ENCODE measurements around the gene MFSD6.
"Not testable (repeated sequence)": the region's sequence is repeated elsewhere in the genome, so short reads cannot be mapped to it uniquely, and the experiment has no call there.

Gene MFSD6

DNA sequence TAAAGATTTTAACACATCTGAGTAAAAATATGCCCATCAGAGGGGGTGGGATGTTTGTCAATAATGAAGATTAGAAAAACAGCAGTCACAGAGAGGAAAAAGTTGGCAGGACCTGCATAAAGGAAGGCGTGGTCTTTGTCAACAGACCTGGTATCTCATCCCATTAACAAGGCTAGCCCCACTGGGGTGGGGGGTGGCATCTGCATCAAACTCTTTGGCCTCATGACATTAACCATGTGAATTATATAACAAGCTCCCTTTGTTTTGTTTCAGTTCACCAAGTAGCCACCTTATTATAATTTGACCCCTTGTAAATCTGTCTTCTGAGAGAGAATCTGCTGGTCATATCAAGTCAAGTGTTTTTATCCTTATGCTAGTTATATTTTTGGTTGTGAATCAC lies 97.5 kb downstream of the MFSD6 start:
- DNase-seq, result no peak

DNA sequence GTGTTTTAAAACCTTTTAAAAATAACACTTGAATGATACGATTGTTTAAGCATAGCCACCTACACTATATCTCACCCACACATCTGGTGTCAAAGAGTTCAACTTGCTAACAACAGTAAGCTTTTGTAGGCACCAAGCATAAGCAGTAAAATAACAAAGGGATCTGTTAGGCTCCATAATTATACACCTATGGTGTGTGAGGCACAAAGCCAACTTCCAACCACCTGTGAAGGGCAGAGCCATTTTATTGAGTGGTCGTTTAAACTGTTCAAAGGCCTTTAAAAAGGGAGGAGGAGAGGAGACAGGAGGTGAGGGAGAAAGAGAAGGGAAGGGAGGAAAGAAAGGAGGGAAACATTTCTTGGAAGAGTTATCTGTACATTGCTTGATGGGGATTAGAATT lies 98.5 kb downstream of the MFSD6 start:
- no peak for DNase-seq

DNA sequence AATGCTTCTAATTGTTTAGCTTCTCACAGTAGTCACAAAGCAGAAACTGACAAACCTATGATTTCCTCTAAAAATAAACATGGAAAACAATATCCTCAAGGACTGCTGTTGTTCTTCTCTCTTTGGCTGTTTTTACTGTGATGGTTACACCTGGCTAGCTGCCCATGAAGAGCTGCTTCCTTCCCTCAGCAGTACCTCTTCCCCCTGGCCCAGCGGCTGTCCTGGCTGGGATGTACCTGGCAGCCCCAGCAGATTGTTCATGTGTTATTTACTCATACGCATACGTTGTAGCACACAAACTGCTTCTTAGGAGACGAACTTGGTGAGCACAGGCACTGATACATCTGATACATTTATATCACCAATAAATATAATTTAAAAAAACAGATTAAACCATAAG lies 99.0 kb downstream of the MFSD6 start:
- no peak for DNase-seq

- not testable (repeated sequence) for DNase-seq
These were observed 101.7 kb downstream of the MFSD6 start for GRCh38 chr2:190509895-190510294.

DNA sequence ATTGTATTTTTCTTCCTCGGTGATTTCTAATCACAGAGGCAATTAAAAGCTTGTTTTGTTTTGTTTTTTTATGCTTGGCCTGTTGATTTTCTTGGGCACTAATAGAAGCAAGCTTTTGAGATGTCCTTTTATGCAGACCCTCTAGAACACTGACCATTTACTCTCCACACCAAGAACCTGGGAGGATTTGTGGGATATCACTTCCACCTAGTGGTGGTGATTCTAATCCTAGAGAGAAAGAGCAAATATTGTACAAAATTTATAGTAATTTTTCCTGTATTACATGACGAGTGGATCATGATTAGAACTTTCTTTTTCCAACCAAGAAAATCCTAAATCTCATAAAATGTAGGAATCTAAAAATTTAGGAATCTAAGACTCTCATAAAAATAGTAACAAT lies 102.9 kb downstream of the MFSD6 start:
- DNase-seq, result no peak

GRCh38 chr2:190512539-190513095 lies 104.5 kb downstream of the MFSD6 start:
- DNase-seq, result no peak

- DNase-seq, result no peak
These were observed 105.7 kb downstream of the MFSD6 start for GRCh38 chr2:190513877-190514276.

DNA sequence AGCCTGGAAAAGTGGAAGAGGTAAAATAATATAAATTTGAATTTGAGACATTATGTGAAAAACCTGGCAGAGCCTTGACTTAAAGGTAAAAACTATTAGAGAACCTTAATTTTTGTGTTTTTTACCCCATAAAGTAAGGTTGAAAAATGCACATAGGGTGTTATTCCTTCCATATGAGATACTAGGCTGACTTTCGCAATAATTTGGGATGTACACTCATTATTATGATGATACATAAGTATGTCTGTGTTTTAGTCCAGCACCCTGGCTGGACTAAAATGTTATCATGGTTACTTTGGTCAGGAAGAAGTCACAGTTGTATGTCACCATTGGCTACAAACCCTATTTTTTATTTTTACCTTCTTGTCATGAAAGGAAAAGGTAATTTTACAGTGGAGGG lies 106.5 kb downstream of the MFSD6 start:
- DNase-seq, result no peak

GRCh38 chr2:190515687-190516086 lies 107.5 kb downstream of the MFSD6 start:
- DNase-seq, result no peak

DNA sequence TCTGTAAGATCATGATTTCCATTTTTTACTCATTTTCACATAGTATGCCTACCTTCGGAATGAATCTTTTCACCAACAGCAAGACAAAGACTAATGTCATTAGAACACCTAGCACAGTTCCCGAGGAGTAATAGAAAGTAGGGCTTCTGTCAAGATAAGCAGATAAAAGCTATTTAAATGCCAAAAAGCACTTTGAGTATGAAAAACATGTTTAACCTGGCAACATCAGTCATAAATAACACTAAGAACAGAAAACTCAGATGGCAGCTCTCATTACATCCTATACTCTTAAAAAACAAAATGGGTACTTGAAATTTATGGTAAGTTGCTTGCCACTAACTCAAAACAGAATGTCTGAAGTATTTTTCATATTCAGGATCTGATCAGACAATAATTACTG lies 109.3 kb downstream of the MFSD6 start:
- no peak for DNase-seq

GRCh38 chr2:190519975-190520767 lies 112.0 kb downstream of the MFSD6 start:
- DNase-seq, result no peak

DNA sequence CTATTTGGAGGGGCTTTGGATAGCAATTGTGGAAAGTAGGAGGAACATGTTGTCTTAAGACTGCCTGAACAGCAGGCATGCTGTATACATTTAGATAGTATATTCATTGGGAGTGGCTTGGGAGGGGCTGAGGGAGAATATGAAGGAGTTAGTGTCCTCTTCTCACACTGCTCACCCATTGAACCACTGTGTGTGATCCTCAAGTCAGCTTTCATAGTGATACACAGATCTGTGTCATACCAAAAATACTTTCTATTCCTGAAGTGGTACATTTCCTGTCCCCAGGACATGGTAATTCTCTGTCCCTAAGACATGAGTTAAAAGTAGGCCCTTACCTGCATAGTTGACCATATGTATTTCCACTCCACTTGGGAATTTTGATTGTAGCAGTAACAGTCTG lies 116.8 kb downstream of the MFSD6 start:
- no peak for DNase-seq

- DNase-seq, result no peak
These were observed 118.1 kb downstream of the MFSD6 start for GRCh38 chr2:190526105-190526750.

GRCh38 chr2:190527214-190527613 lies 119.1 kb downstream of the MFSD6 start:
- DNase-seq, result no peak

- DNase-seq, result no peak
These were observed 119.8 kb downstream of the MFSD6 start for GRCh38 chr2:190527918-190528317.

DNA sequence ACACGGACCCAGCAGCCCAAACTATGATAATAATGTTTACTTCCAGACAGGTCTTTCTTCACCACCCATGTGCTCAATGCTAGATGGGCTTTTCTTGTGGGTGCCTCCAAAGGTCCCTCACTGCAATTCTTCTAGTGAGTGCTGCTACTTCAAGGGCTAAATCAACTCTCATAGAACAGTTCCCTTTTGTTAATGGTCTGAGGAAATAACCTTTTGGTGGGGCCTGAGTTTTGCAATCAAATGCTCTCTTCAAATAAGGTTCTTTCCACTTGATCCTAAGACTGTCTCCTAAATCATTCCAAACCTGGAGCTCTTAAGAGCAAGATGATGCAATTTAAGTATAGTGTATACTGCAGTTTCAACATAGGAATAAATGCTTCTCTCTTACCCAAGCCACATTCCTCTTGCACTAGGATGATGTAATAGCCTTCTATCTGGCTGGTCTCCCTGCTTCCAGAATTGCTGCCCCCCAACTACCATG lies 120.4 kb downstream of the MFSD6 start:
- no peak for DNase-seq

- DNase-seq, result no peak
These were observed 121.5 kb downstream of the MFSD6 start for GRCh38 chr2:190529486-190530247.

DNA sequence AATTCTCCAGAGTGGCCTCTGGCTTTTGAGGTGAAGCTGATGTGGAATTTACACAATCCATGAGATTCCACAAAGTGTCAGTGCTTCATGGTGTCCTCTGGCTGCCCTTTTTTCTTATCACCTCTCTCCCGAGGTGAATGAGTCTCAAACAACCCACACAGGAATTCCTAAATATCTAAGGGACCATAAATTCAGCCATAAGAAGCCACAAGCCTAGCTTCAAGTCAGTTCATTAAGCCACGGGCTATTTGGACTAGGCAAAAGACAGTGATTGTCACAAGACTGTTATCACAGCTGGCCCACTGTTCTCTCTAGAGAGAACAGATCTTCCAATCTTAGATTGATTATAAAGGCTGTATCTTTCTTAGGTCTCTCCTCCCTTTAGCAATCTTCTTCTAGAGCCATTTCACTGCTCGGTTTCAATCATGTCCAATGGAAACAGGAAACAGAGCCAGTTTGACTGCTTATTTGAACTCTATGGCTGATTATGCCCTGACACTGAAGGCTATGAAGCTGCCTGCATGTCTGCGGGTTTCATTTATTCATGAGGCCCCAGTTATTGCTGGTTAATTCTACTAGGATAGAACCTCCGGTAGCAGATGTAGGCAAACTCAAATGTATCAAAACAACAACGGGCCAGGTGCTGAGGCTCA lies 122.2 kb downstream of the MFSD6 start:
- no peak for DNase-seq

DNA sequence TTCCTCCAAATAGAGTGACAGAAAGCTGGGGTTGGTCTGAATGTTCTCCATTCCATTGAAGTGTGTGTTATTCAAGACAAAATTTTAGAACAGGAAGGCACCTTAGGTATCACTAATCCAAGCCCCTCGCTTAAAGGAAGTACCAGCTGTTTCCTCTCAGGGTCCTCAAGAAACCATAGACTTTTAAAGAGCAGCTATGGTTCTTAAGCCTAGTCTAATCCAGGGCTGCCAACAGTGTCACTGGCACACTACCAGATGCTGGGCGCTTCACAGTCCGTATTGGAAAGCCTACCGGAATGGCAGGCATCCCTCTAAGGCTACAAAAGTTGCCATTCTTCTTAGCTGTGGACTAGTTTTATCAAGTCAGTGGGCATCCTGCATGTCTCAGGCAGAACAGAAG lies 124.4 kb downstream of the MFSD6 start:
- DNase-seq, result no peak

DNA sequence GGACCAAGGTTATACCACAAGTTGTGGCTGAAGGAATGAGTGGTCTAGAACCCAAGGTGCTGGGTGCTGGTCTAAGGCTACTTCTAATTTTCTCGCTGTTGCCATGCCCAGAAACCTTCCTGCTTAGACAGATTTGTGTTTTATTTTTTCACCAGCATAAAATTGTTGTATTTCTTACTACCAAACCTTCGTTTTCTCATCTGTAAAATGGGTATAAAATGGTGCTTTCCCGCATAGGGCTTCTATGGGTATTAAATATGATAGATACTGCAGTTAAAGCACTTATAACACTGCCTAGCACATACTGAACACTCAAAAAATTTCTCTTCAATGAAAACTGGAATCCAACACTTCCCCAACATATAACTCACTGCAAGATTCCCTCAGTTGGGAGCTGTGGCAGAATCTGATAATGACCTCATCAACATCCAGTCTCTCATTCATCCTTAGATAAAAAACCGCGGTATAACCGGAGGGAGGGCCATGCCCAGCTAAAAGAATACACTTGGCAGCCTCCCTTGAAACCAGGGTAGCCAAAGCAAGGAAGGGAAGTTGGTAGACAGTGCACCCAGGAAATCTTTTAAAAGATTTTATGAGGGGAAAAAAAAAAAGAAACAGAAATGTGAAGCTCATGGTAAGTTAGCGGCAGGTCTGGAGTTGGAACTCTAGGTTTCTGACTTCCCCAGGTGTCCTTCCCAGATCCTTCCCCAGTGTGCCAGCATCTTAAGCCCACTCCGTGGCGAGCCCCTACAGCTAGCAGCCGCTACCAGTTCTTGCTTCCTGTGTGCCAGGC lies 125.2 kb downstream of the MFSD6 start:
- no peak for DNase-seq

- peak; percentile 79 for DNase-seq
These were observed 125.8 kb downstream of the MFSD6 start for GRCh38 chr2:190533968-190534309.
